ENCODE data around the gene DUOXA2. TPM values are rescaled to one million over a fixed set of nuclear protein-coding genes. Genes with fewer than 3 reads are reported as not detected.

DUOXA2 gene
- total and polyA plus RNA-seq, 4 donors = 0.48 to 0.98 (median 0.98) TPM; not detected in 1

DNA sequence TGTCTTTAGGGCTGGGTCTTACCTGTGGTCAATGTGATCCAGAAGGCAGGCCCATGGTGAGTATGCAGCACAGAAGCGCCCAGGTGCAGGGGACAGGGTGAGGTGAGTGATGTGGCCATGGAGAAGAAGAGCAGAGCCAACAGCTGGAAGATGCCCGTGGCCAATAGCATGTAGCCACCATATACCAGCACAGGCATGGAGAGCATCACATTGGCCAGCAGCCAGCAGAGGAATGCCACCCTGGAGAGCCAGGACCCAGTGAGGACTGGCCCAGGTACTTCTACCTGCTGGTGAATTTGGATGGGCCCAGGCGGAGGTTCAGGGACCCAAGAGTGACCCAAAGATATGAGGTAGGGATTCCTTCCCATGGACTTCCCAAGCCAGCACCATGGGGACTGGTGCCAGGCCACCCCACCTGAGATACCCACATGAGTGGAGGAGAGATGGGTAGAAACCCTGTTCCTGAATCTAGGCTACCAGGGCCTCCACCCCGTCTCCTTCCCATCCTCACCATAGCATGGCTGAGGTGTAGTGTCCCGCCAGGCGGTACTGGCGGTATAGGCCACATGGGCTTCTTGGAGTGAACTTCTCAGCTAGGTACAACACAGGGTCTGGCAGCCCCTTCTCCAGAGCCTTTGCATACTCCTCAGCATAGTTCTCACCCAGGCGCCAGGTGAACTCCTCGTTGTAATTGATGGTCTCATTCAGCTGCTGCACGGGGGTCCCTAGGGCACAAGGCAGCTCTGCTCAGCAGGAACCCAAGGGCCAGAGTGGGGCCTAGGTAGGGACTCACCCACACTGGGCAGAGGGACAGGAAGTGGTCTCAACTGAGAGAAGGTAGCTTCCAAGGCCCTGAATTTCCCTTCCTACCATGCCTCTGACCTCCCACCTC, 6.2 kb downstream of the DUOXA2 start:
- no peak overlapping the region for H3K27ac ChIP-seq (ENCODE audit: low read depth in 1 of 2, low read length in 1 of 2)
- ATAC-seq (ENCODE audit: insufficient read depth, low FRiP score) (no peak), DNase-seq (no peak)
- H3K4me3 ChIP-seq = no peak overlapping the region
- H3K9ac ChIP-seq (ENCODE audit: insufficient read depth in 1 of 2, low read length in 2 of 2) = no peak overlapping the region
- WGBS, 2 donors = 94% methylated on average over 10 of the region's 10 CpGs
- H3K27me3 ChIP-seq (ENCODE audit: control insufficient read depth in 3 of 3, insufficient read depth in 3 of 3, low read length in 2 of 3) = peaks cover 3 to 33% (median 31%) of the 10 kb centered on the region in 3 donors
- H3K36me3 ChIP-seq (ENCODE audit: control insufficient read depth in 4 of 4, insufficient read depth in 4 of 4, low read length in 4 of 4) = peaks cover 0 to 3% (median 0%) of the 10 kb centered on the region in 4 donors
- peaks cover 0 to 10% (median 0%) of the 10 kb centered on the region in 4 donors for H3K9me3 ChIP-seq (ENCODE audit: control insufficient read depth in 4 of 4, insufficient read depth in 3 of 4, low read length in 3 of 4)
- H3K4me1 ChIP-seq (ENCODE audit: control insufficient read depth in 5 of 5, insufficient read depth in 5 of 5, low read length in 5 of 5) = peaks cover 0 to 11% (median 0%) of the 10 kb centered on the region in 5 donors
- TF ChIP-seq, protein P1, sequence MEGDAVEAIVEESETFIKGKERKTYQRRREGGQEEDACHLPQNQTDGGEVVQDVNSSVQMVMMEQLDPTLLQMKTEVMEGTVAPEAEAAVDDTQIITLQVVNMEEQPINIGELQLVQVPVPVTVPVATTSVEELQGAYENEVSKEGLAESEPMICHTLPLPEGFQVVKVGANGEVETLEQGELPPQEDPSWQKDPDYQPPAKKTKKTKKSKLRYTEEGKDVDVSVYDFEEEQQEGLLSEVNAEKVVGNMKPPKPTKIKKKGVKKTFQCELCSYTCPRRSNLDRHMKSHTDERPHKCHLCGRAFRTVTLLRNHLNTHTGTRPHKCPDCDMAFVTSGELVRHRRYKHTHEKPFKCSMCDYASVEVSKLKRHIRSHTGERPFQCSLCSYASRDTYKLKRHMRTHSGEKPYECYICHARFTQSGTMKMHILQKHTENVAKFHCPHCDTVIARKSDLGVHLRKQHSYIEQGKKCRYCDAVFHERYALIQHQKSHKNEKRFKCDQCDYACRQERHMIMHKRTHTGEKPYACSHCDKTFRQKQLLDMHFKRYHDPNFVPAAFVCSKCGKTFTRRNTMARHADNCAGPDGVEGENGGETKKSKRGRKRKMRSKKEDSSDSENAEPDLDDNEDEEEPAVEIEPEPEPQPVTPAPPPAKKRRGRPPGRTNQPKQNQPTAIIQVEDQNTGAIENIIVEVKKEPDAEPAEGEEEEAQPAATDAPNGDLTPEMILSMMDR (IDR thresholded peaks at IDR 0.05; ENCODE audit: control extremely low read depth, extremely low read depth) = no peak

DNA sequence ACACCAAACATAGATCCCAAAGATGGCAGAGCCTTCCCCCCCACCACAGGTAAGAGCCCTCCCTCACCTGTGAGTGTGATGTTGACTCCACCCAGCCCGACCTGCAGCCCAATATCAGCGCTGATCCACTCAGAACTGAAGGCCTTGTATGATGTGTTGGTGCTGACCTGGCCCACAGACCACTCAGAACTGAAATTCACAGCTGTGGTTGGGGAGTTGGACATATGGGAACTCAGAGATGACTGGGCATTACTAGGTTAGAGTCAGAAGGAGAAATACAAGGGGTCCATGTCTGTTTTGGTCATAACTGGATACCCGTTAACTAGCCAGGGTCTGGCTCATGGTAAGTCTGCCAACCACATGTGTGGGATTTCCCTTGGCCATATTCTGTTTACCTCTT, 6.9 kb downstream of the DUOXA2 start:
- WGBS, 2 donors = 91 to 95% methylated on average over 3 of the region's 3 CpGs
- Histone ChIP-seq H3K9ac (ENCODE audit: insufficient read depth in 1 of 2, low read length in 2 of 2) (no peak overlapping the region), H3K27me3 (ENCODE audit: control insufficient read depth in 3 of 3, insufficient read depth in 3 of 3, low read length in 2 of 3) (peaks cover 3 to 32% (median 31%) of the 10 kb centered on the region in 3 donors), H3K4me1 (ENCODE audit: control insufficient read depth in 5 of 5, insufficient read depth in 5 of 5, low read length in 5 of 5) (peaks cover 0 to 11% (median 0%) of the 10 kb centered on the region in 5 donors), H3K4me3 (no peak overlapping the region), H3K36me3 (ENCODE audit: control insufficient read depth in 4 of 4, insufficient read depth in 4 of 4, low read length in 4 of 4) (peaks cover 0 to 3% (median 0%) of the 10 kb centered on the region in 4 donors), H3K9me3 (ENCODE audit: control insufficient read depth in 4 of 4, insufficient read depth in 3 of 4, low read length in 3 of 4) (peaks cover 0 to 10% (median 0%) of the 10 kb centered on the region in 4 donors), H3K27ac (ENCODE audit: low read depth in 1 of 2, low read length in 1 of 2) (no peak overlapping the region)
- DNase-seq = no peak
- TF ChIP-seq, protein P1 (IDR thresholded peaks at IDR 0.05; ENCODE audit: control extremely low read depth, extremely low read depth) = no peak
- ATAC-seq (ENCODE audit: insufficient read depth, low FRiP score) = no peak

DNA sequence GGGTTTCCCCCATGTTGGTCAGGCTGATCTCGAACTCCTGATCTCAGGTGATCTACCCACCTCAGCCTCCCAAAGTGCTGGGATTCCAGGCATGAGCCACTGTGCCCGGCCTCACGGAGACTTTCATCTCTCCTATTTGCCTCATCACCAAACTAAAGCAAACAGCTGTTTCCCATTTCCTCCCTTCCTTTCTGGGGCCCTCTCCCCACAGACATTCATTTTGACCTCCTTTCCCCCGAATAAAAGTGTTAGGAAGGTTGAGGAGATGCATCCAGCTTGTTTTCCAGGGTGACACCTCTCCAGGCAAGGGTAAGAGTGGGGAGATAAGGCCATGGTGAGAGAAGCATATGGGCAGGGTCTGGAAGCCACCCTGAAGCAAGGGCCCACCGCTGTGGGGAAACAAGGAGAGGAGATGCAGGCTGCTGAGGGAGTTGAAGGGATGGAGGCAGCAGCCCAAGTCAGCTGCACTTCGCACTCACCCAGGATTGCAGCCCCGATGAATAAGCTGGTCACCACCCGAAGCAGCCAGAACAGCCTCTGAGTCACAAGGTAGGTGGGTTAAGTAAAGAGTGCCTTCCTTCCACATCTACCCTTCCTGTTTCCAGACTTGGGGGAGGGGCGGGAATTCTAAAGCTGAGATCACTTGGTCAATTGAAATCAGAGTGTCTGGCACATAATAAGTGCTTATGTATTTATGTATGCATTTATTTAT, 7.7 kb downstream of the DUOXA2 start:
- TF ChIP-seq, protein P1 (IDR thresholded peaks at IDR 0.05; ENCODE audit: control extremely low read depth, extremely low read depth) = no peak
- peaks cover 0 to 7% (median 0%) of the 10 kb centered on the region in 4 donors for H3K9me3 ChIP-seq (ENCODE audit: control insufficient read depth in 4 of 4, insufficient read depth in 3 of 4, low read length in 3 of 4)
- H3K27me3 ChIP-seq (ENCODE audit: control insufficient read depth in 3 of 3, insufficient read depth in 3 of 3, low read length in 2 of 3) = peaks cover 0 to 30% (median 28%) of the 10 kb centered on the region in 3 donors
- DNase-seq (no peak), ATAC-seq (ENCODE audit: insufficient read depth, low FRiP score) (no peak)
- no peak overlapping the region for H3K27ac ChIP-seq (ENCODE audit: low read depth in 1 of 2, low read length in 1 of 2)
- H3K4me3 ChIP-seq = no peak overlapping the region
- H3K9ac ChIP-seq (ENCODE audit: insufficient read depth in 1 of 2, low read length in 2 of 2) = no peak overlapping the region
- 52 to 58% methylated on average over 9 of the region's 9 CpGs for WGBS, 2 donors
- peaks cover 0 to 7% (median 0%) of the 10 kb centered on the region in 5 donors for H3K4me1 ChIP-seq (ENCODE audit: control insufficient read depth in 5 of 5, insufficient read depth in 5 of 5, low read length in 5 of 5)
- H3K36me3 ChIP-seq (ENCODE audit: control insufficient read depth in 4 of 4, insufficient read depth in 4 of 4, low read length in 4 of 4) = peaks cover 0 to 3% (median 0%) of the 10 kb centered on the region in 4 donors
